Large intestine (tissue), 3 donors: ENCODE data around the gene ARHGEF9. TPM values are rescaled to one million over a fixed set of nuclear protein-coding genes. Genes with fewer than 3 reads are reported as not detected.

Experiments
- DNase-seq, 2 donors: peaks; one replicate each; pipeline versions ENCODE4 v3.0.0 to v3.0.0-alpha.2; 2013
- H3K27ac ChIP-seq: one replicate; pipeline ENCODE4 v1.5.1; 2013; ENCODE audit warnings: low read length
- H3K27me3 ChIP-seq: 2 replicates; pipeline ENCODE4 v1.6.1; 2013; ENCODE audit warnings: low read length; ENCODE audit not compliant: control insufficient read depth, insufficient read depth
- H3K36me3 ChIP-seq: 2 replicates; pipeline ENCODE4 v1.6.1; 2013; ENCODE audit warnings: low read length; ENCODE audit not compliant: control insufficient read depth, insufficient read depth
- H3K4me1 ChIP-seq: one replicate; pipeline ENCODE4 v1.6.1; 2013; ENCODE audit warnings: low read length; ENCODE audit not compliant: control insufficient read depth, insufficient read depth
- H3K4me3 ChIP-seq: one replicate; pipeline ENCODE4 v1.5.1; 2013; ENCODE audit warnings: low read length
- H3K9me3 ChIP-seq: one replicate; pipeline ENCODE4 v1.6.1; 2013; ENCODE audit warnings: mild to moderate bottlenecking, low read depth, low read length, moderate library complexity; ENCODE audit not compliant: control insufficient read depth
- WGBS: methylation state at CpG from one replicate; pipeline ENCODE4 v1.1.5; 2013; ENCODE audit warnings: low lambda C conversion rate; ENCODE audit not compliant: insufficient coverage; 5-methylcytosine and 5-hydroxymethylcytosine counted together
- polyA plus RNA-seq: library from polyadenylated mRNA; unstranded; fragments of 120-200 nt; gene quantifications from one replicate; pipeline ENCODE4 v1.2.1, GENCODE V29; 2013

The ARHGEF9 gene
- polyA plus RNA-seq, 1 donor, result 32.5 TPM

DNA sequence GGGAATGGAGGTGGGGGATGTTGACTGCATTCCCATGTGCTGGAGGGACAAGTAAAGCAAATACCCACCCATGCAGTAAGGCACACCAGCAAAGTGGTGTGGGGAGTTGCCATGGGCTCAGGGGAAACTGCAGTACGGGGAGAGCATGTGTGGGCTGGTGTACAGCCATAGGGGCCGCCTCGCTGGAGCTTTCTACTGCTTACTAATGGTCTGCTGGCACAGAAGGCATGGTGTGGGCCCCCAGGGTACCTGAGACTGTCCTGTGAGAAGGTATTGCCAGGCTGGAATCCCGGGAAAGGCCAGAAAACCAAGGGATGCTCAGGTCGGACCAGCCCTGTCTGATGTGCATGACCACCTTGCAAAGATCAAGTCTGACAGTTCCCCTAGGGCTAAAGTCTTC, 199.1 kb downstream of the ARHGEF9 start:
- no peak for DNase-seq
- no CpG with 5 or more reads among the region's 5 CpGs for WGBS
- H3K4me1 ChIP-seq, result no peaks in the 10 kb centered on the region
- H3K36me3 ChIP-seq, result no peaks in the 10 kb centered on the region
- H3K9me3 ChIP-seq, result no peaks in the 10 kb centered on the region
- H3K27me3 ChIP-seq, result no peaks in the 10 kb centered on the region
- no peak overlapping the region for H3K4me3 ChIP-seq
- no peak overlapping the region for H3K27ac ChIP-seq
